Prostate gland (tissue), 2 donors: Measurements from ENCODE around the gene SMYD3. TPM values are rescaled to one million over a fixed set of nuclear protein-coding genes. Genes with fewer than 3 reads are reported as not detected.

ENCODE experiments used
- DNase-seq: peaks from one replicate; pipeline ENCODE4 v3.0.0-alpha.2; 2019; ENCODE audit warnings: low spot score
- H3K27ac ChIP-seq, 2 donors: fragments of 200-600 bp; sonication (generic); 2 replicates each; pipeline ENCODE4 v1.5.1; 2017 to 2019
- H3K27me3 ChIP-seq: fragments of 200-600 bp; sonication (generic); replicated peaks from 2 replicates; pipeline ENCODE4 v1.5.1; 2019; ENCODE audit not compliant: insufficient read depth
- H3K36me3 ChIP-seq, 2 donors: fragments of 200-600 bp; sonication (generic); 1 replicate in 1 of 2; 2 replicates in 1 of 2; pipeline versions ENCODE4 v1.5.1 to v1.8.1; 2017 to 2019
- H3K4me1 ChIP-seq: fragments of 200-600 bp; sonication (generic); replicated peaks from 2 replicates; pipeline ENCODE4 v1.5.1; 2019
- H3K4me3 ChIP-seq, 2 donors: fragments of 200-600 bp; sonication (generic); 2 replicates each; pipeline ENCODE4 v1.5.1; 2017 to 2019
- H3K9me3 ChIP-seq: fragments of 200-600 bp; sonication (generic); 2 replicates; pipeline ENCODE4 v1.5.1; 2017
- POLR2A ChIP-seq: fragments of 450-650 bp; IDR thresholded peaks from one replicate; pipeline ENCODE4 v1.6.1; 2016; ENCODE audit warnings: antibody characterized with exemption, mild to moderate bottlenecking
- POLR2AphosphoS5 ChIP-seq: sonication (generic); formaldehyde crosslinking; IDR thresholded peaks from one replicate; pipeline ENCODE4 v1.6.1; 2017; ENCODE audit warnings: antibody characterized with exemption
- WGBS: methylation state at CpG from one replicate; pipeline ENCODE4 v1.1.5; 2018; 5-methylcytosine and 5-hydroxymethylcytosine counted together
- intact Hi-C: fragments of 100-400 bp; cut with DNase I; formaldehyde crosslinking; loops from one replicate; pipeline ENCODE4 v1.14.2; 2022
- total RNA-seq, 2 donors: library from RNA; depleted of rRNA; stranded (reverse); fragments of >200 nt; gene quantifications; one replicate each; pipeline ENCODE4 v1.1.0, GENCODE V29; 2016
- TF ChIP-seq, protein P1 (sequence below), 4 experiments: fragments of 200-600 bp in 2 of 4; fragments of 450-650 bp in 2 of 4; sonication (generic) in 2 of 4; IDR thresholded peaks; 1 replicate in 3 of 4; 2 replicates in 1 of 4; pipeline ENCODE4 v1.5.1; 2016 to 2019; ENCODE audit warnings: antibody characterized with exemption in 4 of 4, mild to moderate bottlenecking in 2 of 4, moderate library complexity in 2 of 4

Gene SMYD3
- total RNA-seq, 2 donors from 2014 or later: 19.8 to 23.9 TPM

DNA sequence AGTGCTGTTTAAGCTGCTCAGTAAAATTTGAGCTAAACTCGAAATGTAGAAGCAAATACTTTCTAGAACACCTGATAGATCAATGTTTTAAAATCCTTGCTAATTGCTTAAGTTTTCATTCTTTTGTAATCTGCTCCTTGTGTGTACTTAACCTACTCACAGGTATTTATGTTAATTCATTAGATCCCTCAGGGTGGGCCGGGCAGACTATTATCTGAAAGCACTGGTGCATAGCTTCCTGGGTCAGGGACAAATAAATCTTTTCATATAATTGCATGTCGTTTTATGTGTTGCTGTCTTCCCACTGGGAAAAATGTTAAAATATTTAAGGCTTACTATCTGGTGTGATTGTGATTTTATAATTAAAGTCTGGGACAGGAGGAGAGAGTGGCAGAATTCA lies 440.5 kb downstream of the SMYD3 start:
- Histone ChIP-seq H3K27ac (no peak overlapping the region), H3K4me3 (no peak overlapping the region), H3K4me1 (no peaks in the 10 kb centered on the region), H3K36me3 (no peaks in the 10 kb centered on the region), H3K27me3 (no peaks in the 10 kb centered on the region), H3K9me3 (no peaks in the 10 kb centered on the region)
- intact Hi-C loops: no loop called here
- DNase-seq: no peak
- TF ChIP-seq, protein P1, sequence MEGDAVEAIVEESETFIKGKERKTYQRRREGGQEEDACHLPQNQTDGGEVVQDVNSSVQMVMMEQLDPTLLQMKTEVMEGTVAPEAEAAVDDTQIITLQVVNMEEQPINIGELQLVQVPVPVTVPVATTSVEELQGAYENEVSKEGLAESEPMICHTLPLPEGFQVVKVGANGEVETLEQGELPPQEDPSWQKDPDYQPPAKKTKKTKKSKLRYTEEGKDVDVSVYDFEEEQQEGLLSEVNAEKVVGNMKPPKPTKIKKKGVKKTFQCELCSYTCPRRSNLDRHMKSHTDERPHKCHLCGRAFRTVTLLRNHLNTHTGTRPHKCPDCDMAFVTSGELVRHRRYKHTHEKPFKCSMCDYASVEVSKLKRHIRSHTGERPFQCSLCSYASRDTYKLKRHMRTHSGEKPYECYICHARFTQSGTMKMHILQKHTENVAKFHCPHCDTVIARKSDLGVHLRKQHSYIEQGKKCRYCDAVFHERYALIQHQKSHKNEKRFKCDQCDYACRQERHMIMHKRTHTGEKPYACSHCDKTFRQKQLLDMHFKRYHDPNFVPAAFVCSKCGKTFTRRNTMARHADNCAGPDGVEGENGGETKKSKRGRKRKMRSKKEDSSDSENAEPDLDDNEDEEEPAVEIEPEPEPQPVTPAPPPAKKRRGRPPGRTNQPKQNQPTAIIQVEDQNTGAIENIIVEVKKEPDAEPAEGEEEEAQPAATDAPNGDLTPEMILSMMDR (IDR thresholded peaks at IDR 0.05): no peak
- TF ChIP-seq POLR2A: no peak
- no peak for TF ChIP-seq POLR2AphosphoS5
- 52% methylated on average over 3 of the region's 3 CpGs for WGBS

DNA sequence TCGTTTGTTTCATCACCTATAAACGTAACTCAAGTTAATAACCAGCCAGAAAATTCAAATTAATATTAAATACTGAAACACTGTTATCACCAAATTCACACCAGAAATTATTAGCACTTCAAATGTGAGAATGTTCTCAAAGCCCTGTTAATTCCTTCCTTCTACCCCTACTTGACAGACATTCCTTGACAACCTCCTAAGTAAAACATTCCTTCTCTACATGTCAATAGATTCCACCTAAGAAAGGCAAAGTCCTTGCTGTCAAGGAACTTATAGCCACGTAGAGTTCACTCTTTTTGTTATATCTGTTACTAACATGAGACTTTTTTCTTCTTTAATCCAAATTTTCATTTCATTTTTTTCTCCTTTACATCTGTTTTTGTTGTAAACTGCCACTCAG lies 441.5 kb downstream of the SMYD3 start:
- Histone ChIP-seq H3K27ac (no peak overlapping the region), H3K36me3 (no peaks in the 10 kb centered on the region), H3K9me3 (no peaks in the 10 kb centered on the region), H3K4me1 (no peaks in the 10 kb centered on the region), H3K4me3 (no peak overlapping the region), H3K27me3 (no peaks in the 10 kb centered on the region)
- no peak for TF ChIP-seq POLR2A
- TF ChIP-seq, protein P1 (IDR thresholded peaks at IDR 0.05): no peak
- 91% methylated on average over 3 of the region's 3 CpGs for WGBS
- intact Hi-C loops: no loop called here
- DNase-seq: no peak

DNA sequence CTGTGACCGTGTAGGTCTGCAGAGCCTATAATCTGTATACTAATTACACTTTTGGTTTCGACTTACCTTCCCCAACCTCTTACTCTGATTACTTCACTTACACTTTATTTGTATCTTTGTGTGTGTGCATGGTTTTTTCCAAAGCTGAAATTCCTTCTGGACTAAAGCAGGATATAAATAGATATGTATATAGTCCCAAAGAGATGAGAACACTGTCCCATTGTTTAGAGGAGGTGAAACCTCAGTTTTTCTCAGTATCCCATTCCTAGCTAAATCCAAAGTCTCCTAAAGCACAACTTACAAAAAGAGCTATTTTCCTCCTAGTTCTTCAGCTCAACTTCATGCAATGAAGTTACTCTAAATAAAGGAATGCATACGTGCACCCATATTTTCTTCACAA lies 442.2 kb downstream of the SMYD3 start:
- no peaks in the 10 kb centered on the region for H3K36me3 ChIP-seq
- TF ChIP-seq POLR2AphosphoS5: no peak
- TF ChIP-seq, protein P1 (IDR thresholded peaks at IDR 0.05): no peak
- H3K27me3 ChIP-seq: no peaks in the 10 kb centered on the region
- intact Hi-C loops: no loop called here
- 94% methylated on average over 3 of the region's 3 CpGs for WGBS
- no peak overlapping the region for H3K27ac ChIP-seq
- H3K4me1 ChIP-seq: no peaks in the 10 kb centered on the region
- H3K9me3 ChIP-seq: no peaks in the 10 kb centered on the region
- H3K4me3 ChIP-seq: no peak overlapping the region
- DNase-seq: no peak

DNA sequence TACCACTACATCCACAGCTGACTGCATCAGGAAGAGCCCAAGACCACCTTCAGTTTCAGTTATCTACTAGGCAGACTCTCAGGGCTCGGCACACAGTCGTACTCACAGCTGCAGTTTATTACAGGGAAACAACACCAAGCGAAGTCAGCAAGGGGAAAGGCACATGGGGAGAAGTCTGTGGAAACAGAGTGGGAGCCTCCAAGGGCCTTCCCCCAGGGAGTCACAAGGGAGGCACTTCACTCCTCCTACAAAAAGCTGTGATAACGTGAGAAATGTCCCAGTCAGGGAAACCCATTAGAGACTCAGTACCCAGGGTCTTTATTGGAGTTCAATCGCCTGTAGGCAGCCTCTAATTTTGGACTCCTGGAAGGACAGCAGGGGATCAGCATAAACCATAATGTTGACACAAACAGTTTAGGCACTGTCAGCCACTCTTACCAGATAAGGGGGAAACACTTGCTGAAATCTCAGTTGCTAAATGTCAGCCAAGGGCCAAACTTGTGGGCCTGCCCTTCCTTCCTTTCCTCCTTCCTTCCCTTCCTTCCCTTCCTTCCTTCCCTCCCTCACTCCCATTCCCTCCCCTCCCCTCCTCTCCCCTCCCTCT lies 444.0 kb downstream of the SMYD3 start:
- no peaks in the 10 kb centered on the region for H3K4me1 ChIP-seq
- DNase-seq: no peak
- WGBS: 89% methylated on average over 5 of the region's 5 CpGs

DNA sequence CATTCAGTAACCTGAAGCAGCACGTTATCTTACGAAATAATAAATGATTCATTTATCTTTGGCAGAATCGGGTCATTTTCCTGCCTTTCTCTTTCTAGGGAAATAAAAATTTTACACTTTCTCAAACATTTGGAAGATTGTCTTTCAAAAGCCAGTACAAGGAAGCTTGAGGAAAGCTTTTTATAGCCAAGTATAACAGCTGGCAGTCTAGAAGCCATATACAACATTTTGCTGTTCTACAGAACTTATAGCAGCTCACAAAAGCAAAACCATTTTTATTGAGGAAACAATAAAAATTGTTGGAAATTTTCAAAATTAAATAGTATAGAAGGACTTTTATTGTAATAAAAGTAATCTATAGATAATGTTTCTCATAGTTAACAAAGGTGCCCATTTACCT lies 448.6 kb downstream of the SMYD3 start:
- TF ChIP-seq POLR2A: no peak
- TF ChIP-seq, protein P1 (IDR thresholded peaks at IDR 0.05): no peak
- TF ChIP-seq POLR2AphosphoS5: no peak
- intact Hi-C loops: no loop called here
- whole genome bisulfite sequencing: 50% methylated on average over 3 of the region's 3 CpGs
- no peaks in the 10 kb centered on the region for H3K27me3 ChIP-seq
- no peak overlapping the region for H3K27ac ChIP-seq
- H3K9me3 ChIP-seq: no peaks in the 10 kb centered on the region
- no peak overlapping the region for H3K4me3 ChIP-seq
- DNase-seq: no peak
- H3K4me1 ChIP-seq: no peaks in the 10 kb centered on the region
- no peaks in the 10 kb centered on the region for H3K36me3 ChIP-seq

More for the DNA sequence above, 444.0 kb downstream of the SMYD3 start:
- Histone ChIP-seq H3K9me3 (no peaks in the 10 kb centered on the region), H3K4me3 (no peak overlapping the region), H3K36me3 (no peaks in the 10 kb centered on the region), H3K27ac (no peak overlapping the region), H3K27me3 (no peaks in the 10 kb centered on the region)
- no peak for TF ChIP-seq POLR2AphosphoS5
- TF ChIP-seq POLR2A: no peak
- TF ChIP-seq, protein P1 (IDR thresholded peaks at IDR 0.05): no peak
- intact Hi-C loops: no loop called here
